ENCODE measurements around the gene LRRC8E. TPM values are rescaled to one million over a fixed set of nuclear protein-coding genes. Genes with fewer than 3 reads are reported as not detected.

Gene LRRC8E
- total RNA-seq, 2 donors from 2014 or later: 2.6 to 3.4 TPM

DNA sequence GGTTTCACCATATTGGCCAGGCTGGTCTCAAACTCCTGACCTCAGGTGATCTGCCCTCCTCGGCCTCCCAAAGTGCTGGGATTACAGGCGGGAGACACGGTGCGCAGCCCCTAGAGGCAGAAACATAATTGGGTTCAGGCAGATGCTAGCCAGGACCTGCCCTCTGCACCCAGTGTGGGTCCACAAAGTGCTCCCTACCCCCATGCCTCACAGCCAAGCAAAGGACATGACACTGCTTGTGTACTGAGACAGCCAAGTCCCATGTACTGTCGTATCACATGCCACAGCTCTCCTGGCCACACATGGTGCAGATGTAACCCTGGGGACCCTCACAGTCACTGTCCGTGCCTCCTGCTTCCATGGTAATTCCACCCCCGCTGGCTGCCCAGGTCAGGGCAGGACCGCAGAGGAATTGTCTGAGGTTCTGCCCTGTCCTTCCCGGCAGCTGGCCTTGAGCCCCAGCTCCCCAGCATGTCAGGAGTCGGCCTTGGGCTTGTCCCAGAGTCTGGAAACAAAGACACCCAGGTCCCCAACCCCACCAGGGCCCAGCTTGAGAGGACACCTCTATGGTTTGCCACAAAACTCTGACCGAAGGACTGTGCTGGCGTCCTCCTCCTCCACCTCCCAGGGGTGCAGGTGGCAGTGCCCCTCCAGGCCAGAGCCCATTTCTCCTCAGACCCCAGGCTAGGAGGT is 21.8 kb upstream of the LRRC8E start:
- no peaks in the 10 kb centered on the region for H3K27me3 ChIP-seq
- no peaks in the 10 kb centered on the region for H3K9me3 ChIP-seq
- DNase-seq: no peak
- peak overlapping the region in 1 of 4 donors; percentile 6 for H3K27ac ChIP-seq
- WGBS, 2 donors: 63 to 67% methylated on average over 7 to 12 of the region's 12 CpGs
- no peak overlapping the region for H3K4me3 ChIP-seq
- ATAC-seq: no peak
- no peak for TF ChIP-seq POLR2A (IDR thresholded peaks at IDR 0.05)
- TF ChIP-seq CTCF (IDR thresholded peaks at IDR 0.05): no peak
- intact Hi-C loops (cut with DNase I): no loop called here
- peaks cover 39% of the 10 kb centered on the region for H3K4me1 ChIP-seq
- H3K36me3 ChIP-seq (replicated peaks in 1 of 2; ENCODE audit: insufficient read depth in 1 of 2, low read depth in 2 of 2): no peaks in the 10 kb centered on the region

- ATAC-seq: no peak
- TF ChIP-seq POLR2A (IDR thresholded peaks at IDR 0.05) (no peak), CTCF (IDR thresholded peaks at IDR 0.05) (no peak)
- intact Hi-C loops (cut with DNase I): no loop called here
- no peaks in the 10 kb centered on the region for H3K27me3 ChIP-seq
- H3K36me3 ChIP-seq (replicated peaks in 1 of 2; ENCODE audit: insufficient read depth in 1 of 2, low read depth in 2 of 2): no peaks in the 10 kb centered on the region
- H3K9me3 ChIP-seq: no peaks in the 10 kb centered on the region
- H3K4me1 ChIP-seq: peaks cover 39% of the 10 kb centered on the region
- no peak for DNase-seq
- no peak overlapping the region for H3K4me3 ChIP-seq
- peak overlapping the region in 1 of 4 donors; percentile 6 for H3K27ac ChIP-seq
- WGBS, 2 donors: 89% methylated on average over 8 to 9 of the region's 9 CpGs
Measured at GRCh38 chr19:7867092-7867844, 21.0 kb upstream of the LRRC8E start.

- no peak for DNase-seq
- Histone ChIP-seq H3K27ac (peak overlapping the region; percentile 81 to 94 (median 91)), H3K27me3 (no peaks in the 10 kb centered on the region), H3K36me3 (replicated peaks in 1 of 2; ENCODE audit: insufficient read depth in 1 of 2, low read depth in 2 of 2) (no peaks in the 10 kb centered on the region), H3K4me3 (no peak overlapping the region), H3K4me1 (peaks cover 40% of the 10 kb centered on the region), H3K9me3 (no peaks in the 10 kb centered on the region)
- intact Hi-C loops (cut with DNase I): no loop called here
- WGBS, 2 donors: 29 to 33% methylated on average over 16 to 21 of the region's 21 CpGs
- no peak for ATAC-seq
- TF ChIP-seq POLR2A (IDR thresholded peaks at IDR 0.05): no peak
- TF ChIP-seq CTCF (IDR thresholded peaks at IDR 0.05): no peak
Measured at GRCh38 chr19:7868326-7868670, 20.0 kb upstream of the LRRC8E start.

GRCh38 chr19:7868671-7869452 is 19.4 kb upstream of the LRRC8E start:
- TF ChIP-seq POLR2A (IDR thresholded peaks at IDR 0.05) (peak; percentile 34 to 63 (median 58)), CTCF (IDR thresholded peaks at IDR 0.05) (peak; percentile 15 to 97 (median 92))
- ATAC-seq (peak; percentile 75), DNase-seq (peak; percentile 85 to 91 (median 89))
- Histone ChIP-seq H3K27ac (peak overlapping the region; percentile 81 to 94 (median 91)), H3K4me1 (peaks cover 45% of the 10 kb centered on the region), H3K36me3 (replicated peaks in 1 of 2; ENCODE audit: insufficient read depth in 1 of 2, low read depth in 2 of 2) (no peaks in the 10 kb centered on the region), H3K27me3 (no peaks in the 10 kb centered on the region), H3K9me3 (no peaks in the 10 kb centered on the region), H3K4me3 (no peak overlapping the region)
- intact Hi-C loops (cut with DNase I): no loop called here
- WGBS, 2 donors: 1 to 2% methylated on average over 24 to 52 of the region's 67 CpGs

Measured in body of pancreas (tissue), 4 donors.